Activated CD8-positive, alpha-beta memory T cell treated with anti-CD3 and anti-CD28 coated beads, Interleukin-2, amount 50 U/mL, for 48 hours (primary cell): Measurements from ENCODE around the gene MYG1.
A peak's percentile ranks its signal among the peaks of the same experiment; 100 is the strongest.

ENCODE experiments used
- DNase-seq: peaks from one replicate; pipeline ENCODE4 v3.0.0-alpha.2; 2020

Gene MYG1, protein sequence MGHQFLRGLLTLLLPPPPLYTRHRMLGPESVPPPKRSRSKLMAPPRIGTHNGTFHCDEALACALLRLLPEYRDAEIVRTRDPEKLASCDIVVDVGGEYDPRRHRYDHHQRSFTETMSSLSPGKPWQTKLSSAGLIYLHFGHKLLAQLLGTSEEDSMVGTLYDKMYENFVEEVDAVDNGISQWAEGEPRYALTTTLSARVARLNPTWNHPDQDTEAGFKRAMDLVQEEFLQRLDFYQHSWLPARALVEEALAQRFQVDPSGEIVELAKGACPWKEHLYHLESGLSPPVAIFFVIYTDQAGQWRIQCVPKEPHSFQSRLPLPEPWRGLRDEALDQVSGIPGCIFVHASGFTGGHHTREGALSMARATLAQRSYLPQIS

DNA sequence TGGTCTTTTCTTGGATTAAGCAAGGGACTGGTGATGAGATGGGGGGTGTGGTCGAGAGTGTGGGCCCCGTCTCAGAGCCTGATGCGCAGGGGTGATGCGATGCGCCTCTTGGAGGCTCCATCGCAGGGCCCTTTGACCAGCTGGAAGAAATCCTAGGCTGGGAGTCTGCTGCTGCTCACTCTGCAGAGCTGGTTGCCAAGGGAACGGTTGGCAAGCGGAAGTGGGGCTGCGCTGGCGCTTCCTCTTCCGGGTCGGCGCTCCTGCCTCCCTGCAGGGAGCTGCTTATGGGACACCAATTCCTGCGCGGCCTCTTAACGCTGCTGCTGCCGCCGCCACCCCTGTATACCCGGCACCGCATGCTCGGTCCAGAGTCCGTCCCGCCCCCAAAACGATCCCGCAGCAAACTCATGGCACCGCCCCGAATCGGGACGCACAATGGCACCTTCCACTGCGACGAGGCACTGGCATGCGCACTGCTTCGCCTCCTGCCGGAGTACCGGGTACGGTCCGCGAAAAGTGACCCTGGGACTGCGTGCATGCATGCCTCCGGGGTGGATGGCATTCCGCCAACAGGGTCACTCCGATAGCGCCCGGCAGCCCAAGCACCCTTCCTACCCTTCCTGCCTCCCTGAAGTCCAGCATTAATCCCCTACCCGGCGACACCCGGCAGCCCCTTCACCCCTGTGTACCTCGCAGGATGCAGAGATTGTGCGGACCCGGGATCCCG is at the start of gene MYG1:
MYG1 (plus strand) TSS at position 242 of the 727 bp plus-strand sequence; CDS start at position 285, 43 bp downstream.
- DNase-seq: peak; percentile 90

DNA sequence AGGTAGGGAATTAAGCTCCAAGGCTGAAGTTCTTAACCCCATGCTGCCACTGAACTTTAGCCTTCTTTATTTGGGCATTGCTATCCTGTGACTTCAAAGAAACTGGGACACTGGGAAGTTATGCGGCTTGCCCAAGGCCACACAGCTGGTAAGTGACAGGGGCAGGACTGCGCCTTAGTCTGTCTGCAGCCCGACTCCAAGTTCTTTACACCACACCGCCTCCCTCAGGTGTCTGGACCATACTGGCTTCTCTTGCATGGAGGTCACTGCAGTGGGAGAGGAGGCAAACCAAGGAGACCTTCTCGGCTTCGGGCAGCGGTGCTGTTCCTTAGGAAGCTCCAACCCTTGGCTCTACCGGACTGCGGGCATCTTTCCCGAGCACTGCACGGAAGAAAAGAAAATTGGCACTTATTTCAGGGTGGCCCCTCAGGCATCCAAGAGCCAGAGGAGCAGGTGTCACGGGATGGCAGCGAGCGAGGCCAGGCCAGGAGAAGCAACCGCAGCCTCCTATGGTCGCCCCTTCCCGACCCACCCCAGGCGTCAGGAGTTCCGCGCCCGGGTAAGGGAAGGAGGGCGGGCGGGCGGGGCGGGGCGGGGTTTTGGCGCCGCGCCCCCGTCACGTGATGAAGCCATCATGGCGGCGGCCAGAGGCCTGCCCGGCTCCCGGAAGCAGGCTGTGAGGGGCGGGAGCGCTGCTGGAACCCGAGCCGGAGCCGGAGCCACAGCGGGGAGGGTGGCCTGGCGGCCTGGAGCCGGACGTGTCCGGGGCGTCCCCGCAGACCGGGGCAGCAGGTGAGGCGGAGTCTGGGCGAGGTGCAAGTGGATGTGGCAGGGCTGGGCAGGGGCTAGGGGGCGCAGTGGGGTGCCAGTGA is 47.8 kb upstream of the MYG1 start:
- peak; percentile 85 for DNase-seq

DNA sequence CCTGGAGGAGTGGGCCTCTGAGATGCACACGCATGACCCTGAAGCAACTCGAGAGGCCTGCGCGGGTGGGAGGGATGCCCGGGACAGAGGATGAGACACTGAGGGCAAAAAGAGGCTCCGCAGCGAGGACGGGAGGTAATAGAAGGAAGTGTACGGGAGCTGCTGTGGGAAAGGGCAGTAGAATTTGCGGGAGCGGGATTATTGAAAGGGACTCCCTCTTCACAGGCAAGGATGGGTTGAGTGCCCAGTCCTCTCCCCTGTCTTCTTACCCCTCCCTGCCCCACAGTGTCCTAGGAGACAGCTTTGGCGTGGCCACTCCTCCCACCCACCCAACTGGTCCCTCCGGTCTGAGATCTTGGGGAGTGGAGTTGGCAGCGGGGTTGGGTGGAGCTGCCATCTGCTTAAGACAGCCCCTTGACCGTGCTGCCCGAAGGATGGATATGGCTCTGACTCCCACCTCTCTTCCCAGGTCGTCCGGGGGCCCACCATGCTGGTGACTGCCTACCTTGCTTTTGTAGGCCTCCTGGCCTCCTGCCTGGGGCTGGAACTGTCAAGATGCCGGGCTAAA is 47.1 kb upstream of the MYG1 start:
- no peak for DNase-seq

DNA sequence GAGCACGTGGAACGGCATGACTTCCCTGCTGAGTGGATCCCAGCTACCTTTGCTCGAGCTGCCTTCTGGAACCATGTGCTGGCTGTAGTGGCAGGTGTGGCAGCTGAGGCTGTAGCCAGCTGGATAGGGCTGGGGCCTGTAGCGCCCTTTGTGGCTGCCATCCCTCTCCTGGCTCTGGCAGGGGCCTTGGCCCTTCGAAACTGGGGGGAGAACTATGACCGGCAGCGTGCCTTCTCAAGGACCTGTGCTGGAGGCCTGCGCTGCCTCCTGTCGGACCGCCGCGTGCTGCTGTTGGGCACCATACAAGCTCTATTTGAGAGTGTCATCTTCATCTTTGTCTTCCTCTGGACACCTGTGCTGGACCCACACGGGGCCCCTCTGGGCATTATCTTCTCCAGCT is 46.2 kb upstream of the MYG1 start:
- no peak for DNase-seq

DNA sequence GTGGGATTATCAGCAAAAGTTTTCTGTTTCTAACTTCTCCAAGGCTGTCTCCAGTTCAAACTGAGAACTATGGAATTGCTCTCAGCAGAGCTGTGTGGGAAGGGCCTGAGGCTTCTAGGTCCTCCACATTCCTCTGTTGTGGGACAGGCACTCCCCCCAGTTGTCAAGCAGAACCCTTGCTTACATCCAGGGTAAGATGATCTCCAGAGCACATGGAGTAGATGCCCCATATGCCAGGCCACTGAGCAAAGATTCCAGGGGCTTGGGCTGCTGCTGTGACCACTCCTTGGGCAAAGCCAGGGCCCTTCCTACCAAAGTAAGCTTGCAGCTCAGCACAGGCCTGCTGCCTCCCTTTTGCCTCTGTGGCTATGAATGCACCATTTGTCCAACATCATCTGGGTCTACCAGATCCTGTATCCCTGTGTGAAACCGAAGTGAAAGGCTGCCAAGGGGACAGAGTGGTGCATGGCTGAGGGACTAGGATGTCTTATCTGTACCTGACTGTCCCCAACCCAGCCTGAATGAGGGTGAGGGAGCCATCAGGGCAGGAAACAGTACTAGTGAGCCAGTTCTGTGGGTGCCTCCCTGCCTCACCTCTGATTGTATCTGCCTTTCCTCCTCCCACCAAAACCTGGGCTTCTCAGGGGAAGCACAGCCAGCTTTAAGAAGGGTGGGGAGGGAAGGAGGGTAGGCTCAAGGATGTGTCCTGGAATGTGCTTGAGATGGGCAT is 44.5 kb upstream of the MYG1 start:
- no peak for DNase-seq

DNA sequence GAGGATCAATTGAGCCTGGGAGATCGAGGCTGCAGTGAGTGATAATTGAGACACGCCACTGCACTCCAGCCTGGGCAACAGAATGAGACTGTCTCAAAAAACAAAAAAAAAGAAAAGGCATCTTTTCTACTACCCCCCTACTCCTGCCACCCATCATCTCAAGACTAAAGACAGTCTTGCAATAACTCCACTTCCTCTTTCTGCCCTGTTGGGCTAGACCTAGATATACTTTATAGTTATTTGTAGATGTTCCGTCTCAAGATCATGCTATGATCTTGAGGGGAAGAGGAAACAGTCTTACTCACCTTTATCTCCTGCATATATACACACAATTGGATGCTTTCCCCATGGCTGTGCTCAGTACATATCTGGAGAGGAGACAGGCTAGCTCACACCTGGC is 43.5 kb upstream of the MYG1 start:
- DNase-seq: no peak

DNA sequence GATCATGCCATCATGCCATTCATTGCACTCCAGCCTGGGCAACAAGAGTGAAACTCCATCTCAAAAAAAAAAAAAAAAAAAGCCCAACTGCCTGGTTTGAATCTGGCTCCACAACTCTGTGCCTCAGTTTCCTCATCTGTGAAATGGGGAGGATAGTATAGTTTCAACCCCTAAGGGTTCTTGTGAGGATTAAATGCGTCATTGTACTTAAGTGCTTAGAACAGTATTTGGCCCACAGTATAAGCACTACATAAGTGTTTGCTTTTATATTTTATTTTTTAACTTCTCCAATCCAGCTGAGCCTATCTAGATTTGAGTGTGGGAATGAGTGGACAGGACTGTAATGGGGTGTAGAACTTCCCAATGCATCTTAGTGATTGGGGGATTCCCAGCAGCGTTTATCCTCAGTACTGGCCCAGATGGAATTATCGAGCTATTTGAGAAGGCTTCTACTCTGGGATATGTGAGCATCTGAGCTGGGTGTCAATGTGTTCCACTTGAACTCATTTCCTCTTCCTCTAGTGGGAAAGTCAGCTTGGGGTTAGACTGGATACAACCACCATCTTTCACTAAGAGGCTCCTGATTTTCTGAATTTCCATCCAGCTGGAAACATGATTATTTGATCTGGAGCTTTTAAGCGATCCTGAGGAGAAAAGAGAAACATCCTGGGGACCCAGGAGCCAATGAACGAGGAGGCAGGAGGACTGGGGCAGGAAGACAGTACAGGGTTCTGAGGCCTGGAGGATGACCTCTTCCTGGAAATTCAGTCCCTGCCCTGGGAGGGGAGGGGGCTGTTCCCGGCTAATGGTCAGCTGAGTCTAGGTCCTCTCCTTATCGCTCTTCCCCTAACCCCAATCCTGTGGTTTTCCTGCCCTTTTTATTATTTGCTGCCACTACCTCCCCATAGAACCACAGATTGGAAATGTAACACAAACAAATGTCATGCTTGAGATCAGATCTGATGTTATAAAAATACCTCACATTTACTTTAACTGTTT is 40.7 kb upstream of the MYG1 start:
- no peak for DNase-seq

DNA sequence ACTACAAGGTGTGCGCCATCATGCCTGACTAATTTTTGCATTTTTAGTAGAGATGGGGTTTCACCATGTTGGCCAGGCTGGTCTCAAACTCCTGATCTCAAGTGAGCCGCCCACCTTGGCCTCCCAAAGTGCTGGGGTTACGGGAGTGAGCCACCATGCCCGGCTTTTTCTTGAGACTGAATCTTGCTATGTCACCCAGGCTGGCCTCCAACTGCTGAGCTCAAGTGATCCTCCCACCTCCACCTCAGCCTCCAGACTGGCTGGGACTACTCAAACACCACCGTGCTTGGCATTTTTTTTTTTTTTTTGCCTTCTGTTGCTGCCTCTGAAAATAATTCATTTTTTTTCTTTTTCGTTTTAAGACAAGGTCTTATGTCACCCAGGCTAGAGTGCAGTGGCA is 39.6 kb upstream of the MYG1 start:
- DNase-seq: no peak

DNA sequence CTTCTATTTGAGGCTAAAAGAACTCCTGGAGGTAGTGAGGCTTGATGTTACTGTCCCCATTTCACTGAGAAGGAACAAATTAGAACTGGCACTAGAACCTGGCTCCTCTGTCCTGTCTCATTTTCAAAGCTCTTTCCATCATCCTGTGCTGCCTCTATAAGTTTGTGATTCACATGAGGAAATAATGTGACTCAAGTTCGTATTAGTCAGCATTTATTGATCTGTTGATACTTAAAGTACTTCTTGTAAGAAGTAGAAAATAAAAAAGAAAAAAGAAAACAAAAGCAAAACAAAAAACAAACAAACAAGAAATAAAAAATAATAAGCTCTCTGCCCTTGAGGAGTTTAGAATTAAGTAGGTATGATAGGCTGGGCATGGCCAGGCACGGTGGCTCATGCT is 33.7 kb upstream of the MYG1 start:
- DNase-seq: no peak

DNA sequence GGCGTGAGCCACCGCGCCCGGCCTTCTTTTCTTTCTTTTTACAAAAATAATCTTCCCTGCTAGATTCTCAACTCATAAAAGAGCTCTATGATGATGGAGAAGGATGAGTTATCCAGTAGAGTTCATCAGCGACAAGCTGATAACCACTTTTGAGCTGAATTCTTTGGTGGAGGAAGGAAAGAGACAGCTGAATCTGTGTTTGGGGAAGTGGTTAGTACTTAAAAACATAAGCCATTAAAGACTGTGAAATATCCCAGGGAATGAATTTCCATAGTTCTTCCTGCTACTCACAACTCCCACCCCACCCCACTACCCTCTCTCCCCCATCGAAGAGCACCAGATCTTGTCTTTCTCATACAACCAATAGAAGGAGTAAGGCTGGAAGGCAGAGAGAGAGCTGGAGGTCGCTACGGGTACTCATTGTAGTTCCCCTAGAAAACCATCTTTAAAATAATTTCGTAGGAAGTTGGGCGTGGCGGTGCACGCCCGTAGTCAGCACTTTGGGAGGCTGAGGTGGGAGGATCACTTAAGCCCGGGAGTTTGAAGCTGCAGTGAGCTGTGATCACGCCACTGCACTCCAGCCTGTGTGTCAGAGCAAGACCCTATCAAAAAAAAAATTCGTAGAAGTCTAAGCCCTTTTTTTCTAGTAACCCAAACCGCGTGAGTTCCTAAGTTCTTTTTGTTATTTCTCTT is 32.0 kb upstream of the MYG1 start:
- DNase-seq: peak; percentile 66

DNA sequence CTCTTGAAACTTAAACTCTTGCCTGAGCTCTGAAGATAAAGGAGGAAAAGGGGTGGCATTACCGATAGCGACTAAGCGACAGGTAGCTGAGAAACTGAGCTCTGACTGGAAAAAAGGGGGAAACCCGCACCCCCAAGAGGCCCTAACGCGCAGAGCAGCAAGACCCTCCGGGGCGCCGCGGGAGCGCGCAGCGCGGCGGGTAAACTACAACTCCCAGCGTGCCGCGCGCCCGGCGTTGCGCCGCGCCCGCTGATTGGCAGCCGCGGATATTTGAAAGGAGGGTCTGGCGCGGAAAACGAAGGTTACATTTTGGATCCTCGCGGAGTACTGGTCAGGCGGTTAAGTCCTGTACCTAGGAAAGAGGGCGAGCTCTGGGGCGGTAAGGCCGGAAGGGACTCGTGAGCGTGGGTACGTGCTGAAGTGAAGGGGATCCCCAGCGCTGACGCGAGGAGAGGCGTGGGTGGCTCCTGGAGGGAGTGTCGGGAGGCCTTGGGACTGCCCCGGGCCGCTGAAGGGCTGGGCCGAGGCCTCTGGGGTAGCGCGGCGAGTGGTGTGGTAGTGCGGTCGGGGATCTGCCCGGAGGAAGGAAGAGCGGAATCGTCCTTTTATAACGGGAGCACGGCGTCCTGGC is 31.4 kb upstream of the MYG1 start, which contains the start of gene ESPL1:
ESPL1 (plus strand) TSS at position 301 of the 631 bp plus-strand sequence. CDS start 468 bp downstream, outside the sequence.
- DNase-seq: peak; percentile 92

DNA sequence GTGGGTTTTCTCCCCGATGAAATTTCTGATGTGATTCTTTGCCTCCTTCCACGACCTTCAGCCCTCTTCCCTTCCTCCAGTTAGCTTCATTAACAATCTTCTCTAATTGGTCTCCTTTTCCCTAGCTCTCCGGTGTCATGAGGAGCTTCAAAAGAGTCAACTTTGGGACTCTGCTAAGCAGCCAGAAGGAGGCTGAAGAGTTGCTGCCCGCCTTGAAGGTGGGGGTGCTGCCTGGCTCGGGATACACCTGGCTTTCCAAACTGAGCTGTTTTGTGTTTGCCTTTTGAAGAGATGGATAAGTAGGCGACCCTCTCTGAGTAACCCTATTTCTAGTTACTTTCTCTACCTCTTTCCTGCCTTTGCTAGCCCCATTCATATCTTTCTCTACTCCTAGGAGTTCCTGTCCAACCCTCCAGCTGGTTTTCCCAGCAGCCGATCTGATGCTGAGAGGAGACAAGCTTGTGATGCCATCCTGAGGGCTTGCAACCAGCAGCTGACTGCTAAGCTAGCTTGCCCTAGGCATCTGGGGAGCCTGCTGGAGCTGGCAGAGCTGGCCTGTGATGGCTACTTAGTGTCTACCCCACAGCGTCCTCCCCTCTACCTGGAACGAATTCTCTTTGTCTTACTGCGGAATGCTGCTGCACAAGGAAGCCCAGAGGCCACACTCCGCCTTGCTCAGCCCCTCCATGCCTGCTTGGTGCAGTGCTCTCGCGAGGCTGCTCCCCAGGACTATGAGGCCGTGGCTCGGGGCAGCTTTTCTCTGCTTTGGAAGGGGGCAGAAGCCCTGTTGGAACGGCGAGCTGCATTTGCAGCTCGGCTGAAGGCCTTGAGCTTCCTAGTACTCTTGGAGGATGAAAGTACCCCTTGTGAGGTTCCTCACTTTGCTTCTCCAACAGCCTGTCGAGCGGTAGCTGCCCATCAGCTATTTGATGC is 30.6 kb upstream of the MYG1 start:
- no peak for DNase-seq

DNA sequence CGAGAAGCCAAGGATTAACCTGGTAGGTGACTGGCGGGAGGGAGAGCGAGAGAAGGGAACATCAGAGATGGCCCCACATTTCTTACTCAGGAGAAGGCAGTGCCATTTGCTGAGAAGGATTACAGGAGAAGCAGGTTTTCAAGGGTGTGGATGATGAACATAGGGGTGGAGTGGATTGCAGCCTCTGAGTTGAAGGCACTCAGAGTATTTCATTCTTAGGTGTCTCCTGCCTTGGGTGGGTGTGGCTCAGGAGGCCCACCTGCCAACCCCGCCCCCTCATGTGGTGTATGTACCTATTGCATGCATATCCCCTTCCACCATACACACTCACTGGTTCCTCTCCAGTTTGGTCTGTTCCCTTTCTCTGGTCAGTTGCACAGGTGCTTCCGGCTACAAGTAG is 25.1 kb upstream of the MYG1 start:
- no peak for DNase-seq

DNA sequence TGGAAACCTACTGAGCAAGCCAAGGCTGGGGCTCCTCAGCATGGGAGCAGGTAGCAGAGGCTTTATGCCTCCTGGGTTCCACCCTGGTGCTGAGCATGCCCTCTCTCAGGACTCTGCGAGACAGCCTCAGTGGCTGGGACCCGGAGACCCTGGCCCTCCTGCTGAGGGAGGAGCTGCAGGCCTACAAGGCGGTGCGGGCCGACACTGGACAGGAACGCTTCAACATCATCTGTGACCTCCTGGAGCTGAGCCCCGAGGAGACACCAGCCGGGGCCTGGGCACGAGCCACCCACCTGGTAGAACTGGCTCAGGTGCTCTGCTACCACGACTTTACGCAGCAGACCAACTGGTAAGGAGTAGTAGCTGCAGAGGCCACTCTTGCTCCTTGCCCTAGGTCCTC is 23.0 kb upstream of the MYG1 start:
- DNase-seq: no peak

DNA sequence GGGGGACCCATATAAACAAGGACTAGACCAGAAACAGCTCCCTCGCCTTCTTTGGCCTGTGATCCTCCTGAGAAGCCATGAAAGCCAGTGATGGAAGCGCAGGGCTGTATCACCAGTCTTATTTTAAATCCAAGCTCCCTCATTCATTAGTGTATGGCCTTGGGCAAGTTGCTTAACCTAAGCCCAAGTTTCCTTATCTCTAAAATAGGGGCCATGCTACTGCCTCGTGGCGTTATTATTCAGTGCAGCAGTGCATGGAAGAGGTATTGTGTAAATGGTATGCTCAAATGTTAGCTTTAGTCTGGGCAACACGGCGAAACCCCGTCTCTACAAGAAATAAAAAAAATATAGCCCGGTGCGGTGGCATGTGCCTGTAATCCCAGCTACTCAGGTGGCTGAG is 21.5 kb upstream of the MYG1 start:
- DNase-seq: no peak

DNA sequence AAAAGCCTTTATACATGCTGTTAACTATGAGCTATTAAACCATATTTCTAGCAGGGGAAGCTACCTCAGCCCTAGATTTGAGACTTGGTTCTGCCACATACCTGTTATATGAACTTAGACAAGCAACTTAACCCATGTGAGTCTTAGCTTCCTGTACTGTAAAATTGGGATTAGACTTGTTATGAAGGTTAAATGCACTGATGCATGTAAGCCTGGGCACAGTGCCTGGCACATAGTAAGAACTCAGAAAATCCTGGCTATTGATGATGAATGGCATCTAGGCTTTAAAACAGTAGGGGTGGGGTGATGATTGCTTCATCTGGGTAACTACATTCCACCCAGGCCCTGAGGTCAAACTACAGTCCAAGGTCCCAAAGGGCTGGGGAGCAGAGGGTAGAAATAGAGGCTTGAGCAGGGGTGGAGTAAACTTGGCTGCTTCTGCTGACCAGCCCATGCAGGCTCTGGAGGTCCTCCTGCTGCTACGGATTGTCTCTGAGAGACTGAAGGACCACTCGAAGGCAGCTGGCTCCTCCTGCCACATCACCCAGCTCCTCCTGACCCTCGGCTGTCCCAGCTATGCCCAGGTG is 20.1 kb upstream of the MYG1 start:
- DNase-seq: no peak

DNA sequence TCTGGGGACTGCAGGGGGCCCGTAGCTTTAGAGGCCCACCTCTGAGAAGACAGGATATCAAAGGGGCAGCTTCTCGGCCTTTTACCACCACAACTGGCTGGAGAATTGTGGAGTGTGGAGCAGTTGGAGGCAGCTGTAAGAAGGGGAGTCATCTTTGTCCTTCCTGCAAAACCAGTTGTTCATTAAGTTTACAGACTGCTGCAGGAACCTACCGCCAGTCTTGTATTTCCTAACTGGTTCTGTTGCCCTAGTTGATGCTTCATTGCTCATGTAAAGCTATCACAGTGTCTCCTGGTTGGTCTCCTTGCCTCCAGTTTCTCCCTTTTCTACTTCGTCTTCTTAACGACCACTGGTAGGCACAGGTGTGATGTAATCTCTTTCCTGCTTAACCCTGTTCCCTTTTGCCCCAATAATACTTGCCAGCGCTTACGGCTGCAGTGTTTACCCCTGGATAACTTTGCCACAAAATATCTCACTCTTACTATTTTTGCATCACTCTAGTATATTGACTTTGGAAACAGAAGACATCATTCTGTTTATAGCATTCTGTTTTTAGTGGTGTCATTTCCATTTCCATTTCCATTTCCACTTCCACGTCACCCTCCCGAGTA is 19.5 kb upstream of the MYG1 start:
- no peak for DNase-seq

DNA sequence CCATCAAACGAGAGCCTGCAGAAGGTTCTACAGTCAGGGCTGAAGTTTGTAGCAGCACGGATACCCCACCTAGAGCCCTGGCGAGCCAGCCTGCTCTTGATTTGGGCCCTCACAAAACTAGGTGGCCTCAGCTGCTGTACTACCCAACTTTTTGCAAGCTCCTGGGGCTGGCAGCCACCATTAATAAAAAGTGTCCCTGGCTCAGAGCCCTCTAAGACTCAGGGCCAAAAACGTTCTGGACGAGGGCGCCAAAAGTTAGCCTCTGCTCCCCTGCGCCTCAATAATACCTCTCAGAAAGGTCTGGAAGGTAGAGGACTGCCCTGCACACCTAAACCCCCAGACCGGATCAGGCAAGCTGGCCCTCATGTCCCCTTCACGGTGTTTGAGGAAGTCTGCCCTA is 13.0 kb upstream of the MYG1 start:
- DNase-seq: no peak
